HepG2 (cell line): ENCODE data around the gene ZMYND12. TPM values are rescaled to one million over a fixed set of nuclear protein-coding genes. Genes with fewer than 3 reads are reported as not detected.

Source experiments
- ATAC-seq: fragments of 200-7000 bp; cut with Tn5 transposase; 3 replicates; pipeline ENCODE4 v1.9.1; 2020; ENCODE audit warnings: mild to moderate bottlenecking, moderate library complexity
- BruUV-seq: library from RNA; stranded (reverse); fragments of 400-500 nt; replicated peaks from 2 replicates; lab custom pipeline; 2021; lab: Mats Ljungman, UMichigan
- CTCF ChIA-PET: fragments of 300-600 bp; formaldehyde crosslinking; extraction: SDS; loops from one replicate; lab custom pipeline; 2021; ENCODE audit warnings: low total read pairs, inconsistent platforms, low intra/inter-chr PET ratio; lab: Yijun Ruan, JAX
- POLR2A ChIA-PET: fragments of 350-600 bp; sonication (Branson Sonifier 250); formaldehyde crosslinking; loops from one replicate; lab custom pipeline; 2020; ENCODE audit warnings: antibody characterized with exemption, inconsistent platforms; lab: Yijun Ruan, JAX
- DNase-seq: peaks from one replicate; pipeline ENCODE4 v3.0.0-alpha.2; 2015; ENCODE audit warnings: low spot score
- FAIRE-seq: peaks from 3 replicates; lab custom pipeline; 2011; peaks lifted over from hg19 to GRCh38; lab: Jason Lieb, UNC
- H2AFZ ChIP-seq: one replicate; pipeline ENCODE4 v1.6.1; 2011; ENCODE audit warnings: low read length, inconsistent platforms
- H3K27ac ChIP-seq: fragments of 300-600 bp; 3 replicates; pipeline ENCODE4 v1.8.0; 2011; ENCODE audit warnings: mixed run types, mild to moderate bottlenecking, mixed read lengths, low read length, inconsistent platforms; ENCODE audit not compliant: insufficient read depth; ENCODE audit errors: extremely low read length
- H3K27me3 ChIP-seq, 2 experiments: fragments of 200-600 bp in 1 of 2; 2 replicates in 1 of 2; 3 replicates in 1 of 2; pipeline versions ENCODE4 v1.6.0 to v1.8.0; 2011; ENCODE audit warnings: low read length in 2 of 2, mild to moderate bottlenecking in 2 of 2, moderate library complexity in 2 of 2, inconsistent platforms in 1 of 2; ENCODE audit not compliant: insufficient read depth in 2 of 2, control insufficient read depth in 1 of 2
- H3K36me3 ChIP-seq, 2 experiments: fragments of 200-600 bp in 1 of 2; replicated peaks in 1 of 2; 2 replicates in 1 of 2; 3 replicates in 1 of 2; pipeline versions ENCODE4 v1.5.1 to v1.8.0; 2011; ENCODE audit warnings: low read length in 2 of 2, inconsistent platforms in 1 of 2; ENCODE audit not compliant: insufficient read depth in 2 of 2, control insufficient read depth in 1 of 2
- H3K4me1 ChIP-seq: 2 replicates; pipeline ENCODE4 v1.5.1; 2012; ENCODE audit warnings: low read length, inconsistent platforms; ENCODE audit not compliant: insufficient read depth
- H3K4me2 ChIP-seq: 2 replicates; pipeline ENCODE4 v1.6.0; 2011; ENCODE audit warnings: low read depth, low read length, inconsistent platforms
- H3K4me3 ChIP-seq, 3 experiments: fragments of 200-600 bp in 1 of 3; sonication (generic), shearing (Covaris generic) in 1 of 3; replicated peaks in 1 of 3; 2 replicates each; pipeline ENCODE4 v1.5.1; 2011 to 2016; ENCODE audit warnings: low read length in 3 of 3, inconsistent platforms in 2 of 3, low read depth in 2 of 3, mild to moderate bottlenecking in 2 of 3, control low read depth in 1 of 3, mixed read lengths in 1 of 3; ENCODE audit not compliant: insufficient read depth in 1 of 3
- H3K79me2 ChIP-seq: one replicate; pipeline ENCODE4 v1.6.1; 2011; ENCODE audit warnings: low read length, inconsistent platforms; ENCODE audit not compliant: insufficient read depth
- H3K9ac ChIP-seq: 2 replicates; pipeline ENCODE4 v1.6.0; 2011; ENCODE audit warnings: mild to moderate bottlenecking, low read depth, low read length, inconsistent platforms; ENCODE audit not compliant: insufficient read depth
- H3K9me3 ChIP-seq: 2 replicates; pipeline ENCODE4 v1.5.1; 2012; ENCODE audit warnings: mild to moderate bottlenecking, low read length
- H4K20me1 ChIP-seq: 2 replicates; pipeline ENCODE4 v1.6.0; 2011; ENCODE audit warnings: inconsistent platforms, mild to moderate bottlenecking, low read length, moderate library complexity; ENCODE audit not compliant: insufficient read depth
- ARID3A ChIP-seq: IDR thresholded peaks from 2 replicates; pipeline ENCODE4 v1.6.1; 2012; ENCODE audit warnings: low read depth, low read length, improper control_type of control experiment
- ARID5B ChIP-seq: IDR thresholded peaks from 2 replicates; pipeline ENCODE4 v1.4.0; 2020; ENCODE audit warnings: mild to moderate bottlenecking, missing genetic modification reagents
- ESRRA ChIP-seq: sonication (generic); formaldehyde crosslinking; IDR thresholded peaks from 2 replicates; pipeline ENCODE4 v1.5.1; 2020; ENCODE audit warnings: mild to moderate bottlenecking, low read depth, missing genetic modification reagents
- HNF4A ChIP-seq: sonication (generic); formaldehyde crosslinking; IDR thresholded peaks from 2 replicates; pipeline ENCODE4 v1.4.0; 2020; ENCODE audit warnings: missing genetic modification reagents
- JDP2 ChIP-seq: sonication (generic); formaldehyde crosslinking; IDR thresholded peaks from 2 replicates; pipeline ENCODE4 v1.8.1; 2022; ENCODE audit warnings: missing genetic modification reagents, borderline replicate concordance
- PAXIP1 ChIP-seq: sonication (generic); formaldehyde crosslinking; conservative IDR thresholded peaks from 2 replicates; pipeline ENCODE4 v1.4.0; 2020; ENCODE audit warnings: mild to moderate bottlenecking, missing genetic modification reagents, moderate library complexity
- TEAD3 ChIP-seq: optimal IDR thresholded peaks from 2 replicates; pipeline ENCODE3; 2016; ENCODE audit warnings: borderline replicate concordance
- XRCC5 ChIP-seq: fragments of 200-400 bp; formaldehyde crosslinking; optimal IDR thresholded peaks from 2 replicates; pipeline ENCODE3; 2017; ENCODE audit warnings: mild to moderate bottlenecking, low read length
- ZBTB20 ChIP-seq: sonication (generic); formaldehyde crosslinking; IDR thresholded peaks from 2 replicates; pipeline ENCODE4 v1.8.1; 2023; ENCODE audit warnings: missing genetic modification reagents, low read depth, mild to moderate bottlenecking, borderline replicate concordance
- ZFY ChIP-seq: sonication (generic); formaldehyde crosslinking; IDR thresholded peaks from 2 replicates; pipeline ENCODE4 v1.4.0; 2020; ENCODE audit warnings: missing genetic modification reagents
- ZNF276 ChIP-seq: sonication (generic); formaldehyde crosslinking; IDR thresholded peaks from 2 replicates; pipeline ENCODE4 v1.4.0; 2020; ENCODE audit warnings: mild to moderate bottlenecking, low read depth, missing genetic modification reagents
- ZNF570 ChIP-seq: sonication (generic); formaldehyde crosslinking; IDR thresholded peaks from 2 replicates; pipeline ENCODE4 v1.4.0; 2020; ENCODE audit warnings: mild to moderate bottlenecking, missing genetic modification reagents, borderline replicate concordance
- ZNF7 ChIP-seq: IDR thresholded peaks from 2 replicates; pipeline ENCODE4 v1.6.1; 2016; ENCODE audit warnings: missing biosample characterization, missing genetic modification reagents
- WGBS: methylation state at CpG from one replicate; pipeline ENCODE4 v1.1.6; 2017; ENCODE audit warnings: low lambda C conversion rate; 5-methylcytosine and 5-hydroxymethylcytosine counted together
- in situ Hi-C: cut with HindIII; loops from 2 replicates; pipeline ENCODE4 v1.10.0; 2017; ENCODE audit warnings: low pct_unique_long_range_greater_than_20kb; ENCODE audit not compliant: extremely low pct_ligation_motif_present
- intact Hi-C: fragments of 100-400 bp; cut with micrococcal nuclease; formaldehyde crosslinking; loops from one replicate; pipeline ENCODE4 v1.10.0; 2022; ENCODE audit not compliant: unreplicated experiment
- polyA plus RNA-seq, 8 experiments: library from polyadenylated mRNA; depleted of rRNA in 3 of 8; stranded (reverse) in 7 of 8; unstranded in 1 of 8; fragments of >200 nt; fragmentation: Illumina TruSeq in 4 of 8; extraction: Trizol in 4 of 8; gene quantifications; 2 replicates each; pipeline versions ENCODE4 v1.2.1 to v1.2.3, GENCODE V29; 2011 to 2016; ENCODE audit warnings: low read depth in 4 of 8, missing spikeins in 1 of 8, mixed read lengths in 1 of 8; ENCODE audit not compliant: insufficient read depth in 1 of 8
- total RNA-seq, 5 experiments: library from RNA; depleted of rRNA; stranded (reverse); fragments of >200 nt; fragmentation: Illumina TruSeq; extraction: Trizol; gene quantifications; 2 replicates each; pipeline ENCODE4 v1.2.3, GENCODE V29; 2016; ENCODE audit warnings: low read depth in 1 of 5

ZMYND12 gene
- total and polyA plus RNA-seq, 2 of the 13 experiments (the other 11 are each of a cell fraction or from before 2014, with no cell fraction given), result 0.13 to 0.71 TPM

GRCh38 chr1:42429603-42430002 is 26.2 kb downstream of the ZMYND12 start:
- WGBS, result 84% methylated on average over 1 of the region's 1 CpG
- Histone ChIP-seq H3K27ac (no peak overlapping the region), H3K4me1 (peaks cover 42% of the 10 kb centered on the region), H3K27me3 (no peaks in the 10 kb centered on the region), H3K4me2 (0 out of 2 replicates have a peak overlapping the region, but pooled peaks have one; percentile 6), H3K9me3 (no peaks in the 10 kb centered on the region), H3K36me3 (no peaks in the 10 kb centered on the region), H2AFZ (no peak overlapping the region), H4K20me1 (no peaks in the 10 kb centered on the region), H3K4me3 (no peak overlapping the region), H3K79me2 (no peaks in the 10 kb centered on the region), H3K9ac (no peak overlapping the region)
- DNase-seq (peak; percentile 31), ATAC-seq (peak; percentile 88), FAIRE-seq (peak; percentile 26)
- BruUV-seq, result no TSS peak
- TF ChIP-seq ARID5B (CRISPR knock-in tag), result 0 out of 2 replicates have a peak, but pooled peaks have one; percentile 23
- peak; percentile 73 for TF ChIP-seq ARID3A
- no peak for TF ChIP-seq ZNF570 (CRISPR knock-in tag)
- TF ChIP-seq ZBTB20, result 0 out of 2 replicates have a peak, but pooled peaks have one; percentile 36
- no peak for TF ChIP-seq ZNF276 (CRISPR knock-in tag)
- 0 out of 2 replicates have a peak, but pooled peaks have one; percentile 18 for TF ChIP-seq PAXIP1 (CRISPR knock-in tag)
- no peak for TF ChIP-seq ZFY (CRISPR knock-in tag)
- TF ChIP-seq JDP2 (CRISPR knock-in tag), result no peak
- TF ChIP-seq ESRRA (CRISPR knock-in tag), result peak; percentile 45; the same call in 1 of the 2 replicates
- TF ChIP-seq TEAD3 (CRISPR knock-in tag), result peak; percentile 80
- TF ChIP-seq HNF4A, result peak; percentile 68
- no peak for TF ChIP-seq ZNF7 (CRISPR knock-in tag)
- TF ChIP-seq XRCC5, result no peak
- ChIA-PET CTCF (no interaction called here), POLR2A (interaction anchor here (1.1 kb wide), 1 partner anchor 28 kb away, joined by 5 read pairs; no protein-coding TSS in a partner anchor)
- in situ Hi-C loops, result no loop called here
- intact Hi-C loops, result no loop called here
